A549 (cell line): Measurements from ENCODE around the gene KDM8. TPM values are rescaled to one million over a fixed set of nuclear protein-coding genes. Genes with fewer than 3 reads are reported as not detected.

Source experiments
- ATAC-seq, 2 experiments: fragments of 200-7000 bp in 1 of 2; fragments of >200 bp in 1 of 2; cut with Nextera tagmentation in 1 of 2; cut with Tn5 transposase in 1 of 2; 3 replicates each; pipeline versions ENCODE4 v1.8.0 to v1.9.1; 2018 to 2020; ENCODE audit warnings: mild to moderate bottlenecking in 1 of 2, moderate library complexity in 1 of 2
- CTCF ChIA-PET: fragments of 300-600 bp; sonication (Branson Sonifier 250); formaldehyde crosslinking; extraction: SDS; loops from one replicate; lab custom pipeline; 2021; ENCODE audit warnings: antibody characterized with exemption, inconsistent platforms; lab: Yijun Ruan, JAX
- POLR2A ChIA-PET: fragments of 350-600 bp; formaldehyde crosslinking; extraction: SDS; loops from one replicate; lab custom pipeline; 2021; ENCODE audit warnings: antibody characterized with exemption, inconsistent platforms; lab: Yijun Ruan, JAX
- DNase-seq, 2 experiments: peaks; one replicate each; pipeline versions ENCODE4 v3.0.0 to v3.0.0-alpha.2; 2011 to 2016; ENCODE audit warnings: low read depth in 1 of 2, low spot score in 1 of 2
- FAIRE-seq: peaks from 2 replicates; lab custom pipeline; 2011; peaks lifted over from hg19 to GRCh38; lab: Jason Lieb, UNC
- H3K27ac ChIP-seq, 2 experiments: fragments of >200 bp; sonication (Bioruptor Twin); formaldehyde crosslinking; 3 replicates each; pipeline ENCODE4 v1.5.1; 2016 to 2017
- H3K4me1 ChIP-seq: fragments of >200 bp; sonication (Bioruptor Twin); formaldehyde crosslinking; 3 replicates; pipeline ENCODE4 v1.6.1; 2016
- H3K4me2 ChIP-seq: fragments of >200 bp; sonication (Bioruptor Twin); formaldehyde crosslinking; 3 replicates; pipeline ENCODE4 v1.6.1; 2016
- H3K4me3 ChIP-seq: fragments of >200 bp; sonication (Bioruptor Twin); formaldehyde crosslinking; 3 replicates; pipeline ENCODE4 v1.5.1; 2016
- H3K9me3 ChIP-seq: fragments of >200 bp; sonication (Bioruptor Twin); formaldehyde crosslinking; 3 replicates; pipeline ENCODE4 v1.6.1; 2016
- CBX8 ChIP-seq: fragments of 200-600 bp; sonication (generic); IDR thresholded peaks from 2 replicates; pipeline ENCODE4 v1.6.1; 2016
- CEBPB ChIP-seq, 2 experiments: fragments of >200 bp in 1 of 2; sonication (Bioruptor Twin) in 1 of 2; formaldehyde crosslinking in 1 of 2; IDR thresholded peaks; 2 replicates each; pipeline ENCODE4 v1.6.1; 2012 to 2016
- CHD4 ChIP-seq: fragments of 200-600 bp; sonication (generic); IDR thresholded peaks from 2 replicates; pipeline ENCODE4 v1.6.1; 2016; ENCODE audit warnings: antibody characterized with exemption, mild to moderate bottlenecking, borderline replicate concordance
- EP300 ChIP-seq, 2 experiments: fragments of >200 bp; sonication (Bioruptor Twin); formaldehyde crosslinking; IDR thresholded peaks; 2 replicates in 1 of 2; 3 replicates in 1 of 2; pipeline ENCODE4 v1.6.1; 2016 to 2017
- FOSL2 ChIP-seq, 2 experiments: fragments of 450-650 bp in 1 of 2; fragments of >200 bp in 1 of 2; sonication (Bioruptor Twin) in 1 of 2; formaldehyde crosslinking; IDR thresholded peaks; 2 replicates each; pipeline versions ENCODE4 v1.5.0 to v1.6.1; 2016 to 2020; ENCODE audit warnings: mild to moderate bottlenecking in 1 of 2, moderate library complexity in 1 of 2
- FOXS1 ChIP-seq: fragments of 250-450 bp; sonication (Bioruptor Pico); IDR thresholded peaks from 2 replicates; pipeline ENCODE4 v1.5.0; 2020; ENCODE audit warnings: mild to moderate bottlenecking, moderate library complexity
- GATA3 ChIP-seq: IDR thresholded peaks from 2 replicates; pipeline ENCODE4 v1.6.1; 2012; ENCODE audit warnings: borderline replicate concordance
- HDAC2 ChIP-seq: fragments of 200-600 bp; sonication (generic); IDR thresholded peaks from 2 replicates; pipeline ENCODE4 v1.6.1; 2016
- JUN ChIP-seq, 2 experiments: fragments of >200 bp; sonication (Bioruptor Twin); formaldehyde crosslinking; IDR thresholded peaks; 2 replicates in 1 of 2; 3 replicates in 1 of 2; pipeline ENCODE4 v1.6.1; 2016 to 2017
- JUNB ChIP-seq: fragments of >200 bp; sonication (Bioruptor Twin); formaldehyde crosslinking; IDR thresholded peaks from 2 replicates; pipeline ENCODE4 v1.6.1; 2016
- KDM1A ChIP-seq: fragments of 200-600 bp; sonication (generic); IDR thresholded peaks from 2 replicates; pipeline ENCODE4 v1.6.1; 2016; ENCODE audit warnings: low read depth, mild to moderate bottlenecking
- MAFK ChIP-seq: fragments of 450-650 bp; IDR thresholded peaks from 2 replicates; pipeline ENCODE4 v1.6.1; 2014; ENCODE audit not compliant: partially characterized antibody
- NR3C1 ChIP-seq: fragments of >200 bp; sonication (Bioruptor Twin); formaldehyde crosslinking; IDR thresholded peaks from 3 replicates; pipeline ENCODE4 v1.6.1; 2017
- PHF8 ChIP-seq: fragments of 200-600 bp; sonication (generic); IDR thresholded peaks from 2 replicates; pipeline ENCODE4 v1.6.1; 2016; ENCODE audit warnings: low read depth, mild to moderate bottlenecking, antibody characterized with exemption, moderate library complexity, borderline replicate concordance
- POLR2AphosphoS2 ChIP-seq: conservative IDR thresholded peaks from 2 replicates; pipeline ENCODE4 v1.6.1; 2012; ENCODE audit warnings: low read length, improper control_type of control experiment, inconsistent platforms
- RAD21 ChIP-seq, 2 experiments: fragments of >200 bp in 1 of 2; sonication (Bioruptor Twin) in 1 of 2; formaldehyde crosslinking in 1 of 2; IDR thresholded peaks in 1 of 2; conservative IDR thresholded peaks in 1 of 2; 2 replicates in 1 of 2; 3 replicates in 1 of 2; pipeline ENCODE4 v1.6.1; 2012 to 2018; ENCODE audit warnings: inconsistent platforms in 1 of 2
- RCOR1 ChIP-seq: fragments of 150-350 bp; IDR thresholded peaks from 2 replicates; pipeline ENCODE4 v1.6.1; 2014; ENCODE audit warnings: antibody characterized with exemption, low read length, low read depth
- SMC3 ChIP-seq: fragments of >200 bp; sonication (Bioruptor Twin); formaldehyde crosslinking; IDR thresholded peaks from 3 replicates; pipeline ENCODE4 v1.6.1; 2018; ENCODE audit warnings: inconsistent platforms
- TP53 ChIP-seq: fragments of 250-450 bp; sonication (Bioruptor Pico); IDR thresholded peaks from 2 replicates; pipeline ENCODE4 v1.5.0; 2021; ENCODE audit warnings: mild to moderate bottlenecking, moderate library complexity
- ZC3H11A ChIP-seq: fragments of 450-650 bp; IDR thresholded peaks from 2 replicates; pipeline ENCODE4 v1.6.1; 2014; ENCODE audit warnings: antibody characterized with exemption, mild to moderate bottlenecking
- ZFP36 ChIP-seq: fragments of 450-650 bp; IDR thresholded peaks from 2 replicates; pipeline ENCODE4 v1.6.1; 2014; ENCODE audit warnings: borderline replicate concordance; ENCODE audit not compliant: partially characterized antibody
- ZSCAN20 ChIP-seq: fragments of 250-450 bp; sonication (Bioruptor Pico); IDR thresholded peaks from 2 replicates; pipeline ENCODE4 v1.8.0; 2022; ENCODE audit warnings: mild to moderate bottlenecking, moderate library complexity
- WGBS: methylation state at CpG from one replicate; pipeline ENCODE4 v1.1.6; 2017; ENCODE audit errors: missing lambda C conversion rate; 5-methylcytosine and 5-hydroxymethylcytosine counted together
- polyA plus RNA-seq, 4 experiments: library from polyadenylated mRNA; depleted of rRNA in 3 of 4; stranded (reverse); fragments of >200 nt; fragmentation: RNase III in 1 of 4; extraction: RNeasy Plus Mini Kit Qiagen cat#74134 plus additional on column Dnase treatment in 1 of 4; gene quantifications; 2 replicates in 3 of 4; 3 replicates in 1 of 4; pipeline ENCODE4 v1.2.3, GENCODE V29; 2011 to 2017
- TF ChIP-seq, protein P1 (sequence below): IDR thresholded peaks from 2 replicates; pipeline ENCODE4 v1.6.1; 2012; ENCODE audit warnings: low read depth, borderline replicate concordance
- TF ChIP-seq, protein P2 (sequence below): fragments of >200 bp; sonication (Bioruptor Twin); formaldehyde crosslinking; IDR thresholded peaks from 3 replicates; pipeline ENCODE4 v1.6.1; 2016
- TF ChIP-seq, protein P3 (sequence below): fragments of >200 bp; sonication (Bioruptor Twin); formaldehyde crosslinking; IDR thresholded peaks from 3 replicates; pipeline ENCODE4 v1.5.1; 2016
- TF ChIP-seq, protein P4 (sequence below): fragments of >200 bp; sonication (Bioruptor Twin); formaldehyde crosslinking; IDR thresholded peaks from 2 replicates; pipeline ENCODE4 v1.6.1; 2016

The KDM8 gene
- polyA plus RNA-seq, 2 of the 4 experiments (the other 2 are of a cell fraction): 1.6 to 2.3 TPM

DNA sequence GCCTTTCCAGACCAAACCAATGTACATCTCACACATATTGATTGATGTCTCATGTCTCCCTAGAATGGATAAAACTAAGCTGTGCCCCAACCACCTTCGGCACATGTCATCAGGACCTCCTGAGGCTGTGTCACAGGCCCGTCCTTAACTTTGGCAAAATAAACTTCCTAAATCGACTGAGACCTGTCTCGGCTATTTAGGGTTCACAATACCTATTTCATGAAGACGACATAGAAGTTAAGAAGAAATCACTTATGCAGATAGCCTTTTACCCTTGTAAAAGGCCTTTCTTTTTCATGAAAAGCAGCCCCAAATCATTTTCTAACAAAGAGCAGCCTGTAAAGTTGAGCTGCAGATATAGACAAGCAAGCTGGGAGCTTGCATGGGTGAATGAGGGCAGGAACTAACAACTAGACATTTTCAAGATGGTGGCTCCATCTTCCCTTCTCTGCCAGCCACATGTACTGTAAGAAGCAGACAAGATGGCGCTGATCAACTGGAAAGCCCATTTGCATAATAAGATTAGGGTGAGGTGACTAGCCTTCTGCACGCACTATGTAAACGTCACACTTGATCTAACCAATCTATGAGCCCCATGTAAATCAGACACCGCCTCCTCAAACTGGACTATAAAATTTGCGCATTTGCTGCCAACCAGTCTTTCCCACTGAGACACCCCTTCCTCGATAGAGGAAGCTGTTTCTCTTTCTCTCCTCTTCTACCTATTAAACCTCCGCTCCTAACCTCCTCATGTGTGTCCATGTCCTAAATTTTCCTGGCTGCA lies 4.7 kb upstream of the KDM8 start:
- Histone ChIP-seq H3K4me1 (peaks cover 4% of the 10 kb centered on the region; the same call in 2 of the 3 replicates), H3K27ac (no peak overlapping the region), H3K9me3 (no peaks in the 10 kb centered on the region), H3K4me3 (no peak overlapping the region), H3K4me2 (no peak overlapping the region)
- ChIA-PET POLR2A (no interaction called here), CTCF (interaction anchor here (1.2 to 1.6 kb wide), 4 partner anchors 19 to 169 kb away, joined by 3 read pairs; no protein-coding TSS in a partner anchor)
- WGBS: 78% methylated on average over 12 of the region's 12 CpGs
- no peak for ATAC-seq
- no peak for FAIRE-seq
- no peak for DNase-seq
- TF ChIP-seq CBX8: no peak
- no peak for TF ChIP-seq NR3C1
- TF ChIP-seq SMC3: no peak
- TF ChIP-seq, protein P1, sequence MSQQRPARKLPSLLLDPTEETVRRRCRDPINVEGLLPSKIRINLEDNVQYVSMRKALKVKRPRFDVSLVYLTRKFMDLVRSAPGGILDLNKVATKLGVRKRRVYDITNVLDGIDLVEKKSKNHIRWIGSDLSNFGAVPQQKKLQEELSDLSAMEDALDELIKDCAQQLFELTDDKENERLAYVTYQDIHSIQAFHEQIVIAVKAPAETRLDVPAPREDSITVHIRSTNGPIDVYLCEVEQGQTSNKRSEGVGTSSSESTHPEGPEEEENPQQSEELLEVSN: no peak
- TF ChIP-seq ZFP36: no peak
- TF ChIP-seq FOXS1 (CRISPR knock-in tag): no peak
- no peak for TF ChIP-seq CHD4
- no peak for TF ChIP-seq KDM1A
- TF ChIP-seq JUN (IDR thresholded peaks at IDR 0.05): no peak
- TF ChIP-seq MAFK: no peak
- TF ChIP-seq JUNB: no peak
- no peak for TF ChIP-seq ZSCAN20 (CRISPR knock-in tag)
- TF ChIP-seq ZC3H11A: no peak
- TF ChIP-seq HDAC2: no peak
- no peak for TF ChIP-seq FOSL2 (IDR thresholded peaks at IDR 0.05)
- TF ChIP-seq FOSL2 (CRISPR knock-in tag; IDR thresholded peaks at IDR 0.05): no peak
- TF ChIP-seq CEBPB (IDR thresholded peaks at IDR 0.05): no peak
- TF ChIP-seq TP53 (CRISPR knock-in tag): no peak
- TF ChIP-seq, protein P2, sequence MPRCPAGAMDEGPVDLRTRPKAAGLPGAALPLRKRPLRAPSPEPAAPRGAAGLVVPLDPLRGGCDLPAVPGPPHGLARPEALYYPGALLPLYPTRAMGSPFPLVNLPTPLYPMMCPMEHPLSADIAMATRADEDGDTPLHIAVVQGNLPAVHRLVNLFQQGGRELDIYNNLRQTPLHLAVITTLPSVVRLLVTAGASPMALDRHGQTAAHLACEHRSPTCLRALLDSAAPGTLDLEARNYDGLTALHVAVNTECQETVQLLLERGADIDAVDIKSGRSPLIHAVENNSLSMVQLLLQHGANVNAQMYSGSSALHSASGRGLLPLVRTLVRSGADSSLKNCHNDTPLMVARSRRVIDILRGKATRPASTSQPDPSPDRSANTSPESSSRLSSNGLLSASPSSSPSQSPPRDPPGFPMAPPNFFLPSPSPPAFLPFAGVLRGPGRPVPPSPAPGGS: no peak
- TF ChIP-seq, protein P3, sequence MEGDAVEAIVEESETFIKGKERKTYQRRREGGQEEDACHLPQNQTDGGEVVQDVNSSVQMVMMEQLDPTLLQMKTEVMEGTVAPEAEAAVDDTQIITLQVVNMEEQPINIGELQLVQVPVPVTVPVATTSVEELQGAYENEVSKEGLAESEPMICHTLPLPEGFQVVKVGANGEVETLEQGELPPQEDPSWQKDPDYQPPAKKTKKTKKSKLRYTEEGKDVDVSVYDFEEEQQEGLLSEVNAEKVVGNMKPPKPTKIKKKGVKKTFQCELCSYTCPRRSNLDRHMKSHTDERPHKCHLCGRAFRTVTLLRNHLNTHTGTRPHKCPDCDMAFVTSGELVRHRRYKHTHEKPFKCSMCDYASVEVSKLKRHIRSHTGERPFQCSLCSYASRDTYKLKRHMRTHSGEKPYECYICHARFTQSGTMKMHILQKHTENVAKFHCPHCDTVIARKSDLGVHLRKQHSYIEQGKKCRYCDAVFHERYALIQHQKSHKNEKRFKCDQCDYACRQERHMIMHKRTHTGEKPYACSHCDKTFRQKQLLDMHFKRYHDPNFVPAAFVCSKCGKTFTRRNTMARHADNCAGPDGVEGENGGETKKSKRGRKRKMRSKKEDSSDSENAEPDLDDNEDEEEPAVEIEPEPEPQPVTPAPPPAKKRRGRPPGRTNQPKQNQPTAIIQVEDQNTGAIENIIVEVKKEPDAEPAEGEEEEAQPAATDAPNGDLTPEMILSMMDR: no peak
- TF ChIP-seq RCOR1: no peak

DNA sequence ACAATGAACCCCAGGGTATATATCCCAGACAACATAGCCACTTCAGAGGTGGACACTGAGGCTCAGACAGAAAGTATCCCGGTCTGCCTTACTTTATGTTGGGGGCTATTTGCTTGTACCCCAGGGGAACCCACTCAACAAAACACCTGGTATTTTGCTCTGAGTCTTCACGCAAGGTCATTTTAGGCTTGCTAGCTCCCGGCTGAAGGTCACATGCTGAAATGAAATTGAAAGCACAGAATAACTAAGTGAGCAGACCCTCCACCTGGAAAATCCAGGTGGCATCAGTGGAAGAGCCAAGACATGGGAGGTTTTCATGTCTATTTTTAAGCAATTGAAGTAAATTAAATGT lies 4.1 kb upstream of the KDM8 start:
- ATAC-seq (no peak), DNase-seq (no peak), FAIRE-seq (no peak)
- TF ChIP-seq POLR2AphosphoS2: no peak
- TF ChIP-seq, protein P4, sequence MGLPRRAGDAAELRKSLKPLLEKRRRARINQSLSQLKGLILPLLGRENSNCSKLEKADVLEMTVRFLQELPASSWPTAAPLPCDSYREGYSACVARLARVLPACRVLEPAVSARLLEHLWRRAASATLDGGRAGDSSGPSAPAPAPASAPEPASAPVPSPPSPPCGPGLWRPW: no peak
- TF ChIP-seq NR3C1: no peak
- no peak for TF ChIP-seq CHD4
- no peak for TF ChIP-seq PHF8
- TF ChIP-seq GATA3: no peak
- TF ChIP-seq MAFK: no peak
- no peak for TF ChIP-seq JUN (IDR thresholded peaks at IDR 0.05)
- no peak for TF ChIP-seq FOXS1 (CRISPR knock-in tag)
- TF ChIP-seq EP300 (IDR thresholded peaks at IDR 0.05): no peak
- TF ChIP-seq RAD21 (conservative IDR thresholded peaks at IDR 0.05 in 1 of 2, IDR thresholded peaks at IDR 0.05 in 1 of 2): no peak
- TF ChIP-seq ZFP36: no peak
- Histone ChIP-seq H3K4me1 (peaks cover 4% of the 10 kb centered on the region; the same call in 2 of the 3 replicates), H3K9me3 (no peaks in the 10 kb centered on the region), H3K4me2 (no peak overlapping the region), H3K27ac (no peak overlapping the region), H3K4me3 (no peak overlapping the region)
- ChIA-PET POLR2A (no interaction called here), CTCF (interaction anchor here (1.1 to 1.6 kb wide), 4 partner anchors 19 to 168 kb away, joined by 3 read pairs; no protein-coding TSS in a partner anchor)
- 46% methylated on average over 3 of the region's 3 CpGs for WGBS
